ENCODE data around the gene CDK10.

DNA sequence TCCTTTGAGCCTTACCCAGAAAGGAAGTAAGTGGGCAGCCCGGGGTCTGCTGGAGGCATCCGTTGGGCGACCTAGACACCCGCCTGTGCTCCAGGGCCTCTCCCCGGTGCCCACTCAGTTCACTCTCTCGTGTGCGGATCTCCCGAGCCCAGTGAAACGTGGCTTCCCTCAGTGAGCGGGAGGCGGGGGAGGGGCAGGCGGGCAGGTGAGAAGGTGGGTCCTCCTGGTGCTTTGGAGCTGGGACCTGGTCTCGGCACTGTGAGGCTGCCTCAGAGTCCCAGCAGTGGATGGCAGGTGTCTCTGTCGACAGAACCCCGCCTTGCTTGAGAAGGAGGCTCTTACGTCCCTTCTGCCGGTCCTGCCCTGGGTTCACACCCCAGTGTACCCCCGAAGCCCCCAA is 42.8 kb downstream of the CDK10 start:
- TF ChIP-seq POLR2AphosphoS5 (IDR thresholded peaks at IDR 0.05; ENCODE audit: low read depth) = no peak
- TF ChIP-seq, protein P1, sequence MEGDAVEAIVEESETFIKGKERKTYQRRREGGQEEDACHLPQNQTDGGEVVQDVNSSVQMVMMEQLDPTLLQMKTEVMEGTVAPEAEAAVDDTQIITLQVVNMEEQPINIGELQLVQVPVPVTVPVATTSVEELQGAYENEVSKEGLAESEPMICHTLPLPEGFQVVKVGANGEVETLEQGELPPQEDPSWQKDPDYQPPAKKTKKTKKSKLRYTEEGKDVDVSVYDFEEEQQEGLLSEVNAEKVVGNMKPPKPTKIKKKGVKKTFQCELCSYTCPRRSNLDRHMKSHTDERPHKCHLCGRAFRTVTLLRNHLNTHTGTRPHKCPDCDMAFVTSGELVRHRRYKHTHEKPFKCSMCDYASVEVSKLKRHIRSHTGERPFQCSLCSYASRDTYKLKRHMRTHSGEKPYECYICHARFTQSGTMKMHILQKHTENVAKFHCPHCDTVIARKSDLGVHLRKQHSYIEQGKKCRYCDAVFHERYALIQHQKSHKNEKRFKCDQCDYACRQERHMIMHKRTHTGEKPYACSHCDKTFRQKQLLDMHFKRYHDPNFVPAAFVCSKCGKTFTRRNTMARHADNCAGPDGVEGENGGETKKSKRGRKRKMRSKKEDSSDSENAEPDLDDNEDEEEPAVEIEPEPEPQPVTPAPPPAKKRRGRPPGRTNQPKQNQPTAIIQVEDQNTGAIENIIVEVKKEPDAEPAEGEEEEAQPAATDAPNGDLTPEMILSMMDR (IDR thresholded peaks at IDR 0.05; ENCODE audit: insufficient read depth, low read length) = no peak
- no peak for TF ChIP-seq GABPA (IDR thresholded peaks at IDR 0.05; ENCODE audit: low read depth)
- TF ChIP-seq, protein P2, sequence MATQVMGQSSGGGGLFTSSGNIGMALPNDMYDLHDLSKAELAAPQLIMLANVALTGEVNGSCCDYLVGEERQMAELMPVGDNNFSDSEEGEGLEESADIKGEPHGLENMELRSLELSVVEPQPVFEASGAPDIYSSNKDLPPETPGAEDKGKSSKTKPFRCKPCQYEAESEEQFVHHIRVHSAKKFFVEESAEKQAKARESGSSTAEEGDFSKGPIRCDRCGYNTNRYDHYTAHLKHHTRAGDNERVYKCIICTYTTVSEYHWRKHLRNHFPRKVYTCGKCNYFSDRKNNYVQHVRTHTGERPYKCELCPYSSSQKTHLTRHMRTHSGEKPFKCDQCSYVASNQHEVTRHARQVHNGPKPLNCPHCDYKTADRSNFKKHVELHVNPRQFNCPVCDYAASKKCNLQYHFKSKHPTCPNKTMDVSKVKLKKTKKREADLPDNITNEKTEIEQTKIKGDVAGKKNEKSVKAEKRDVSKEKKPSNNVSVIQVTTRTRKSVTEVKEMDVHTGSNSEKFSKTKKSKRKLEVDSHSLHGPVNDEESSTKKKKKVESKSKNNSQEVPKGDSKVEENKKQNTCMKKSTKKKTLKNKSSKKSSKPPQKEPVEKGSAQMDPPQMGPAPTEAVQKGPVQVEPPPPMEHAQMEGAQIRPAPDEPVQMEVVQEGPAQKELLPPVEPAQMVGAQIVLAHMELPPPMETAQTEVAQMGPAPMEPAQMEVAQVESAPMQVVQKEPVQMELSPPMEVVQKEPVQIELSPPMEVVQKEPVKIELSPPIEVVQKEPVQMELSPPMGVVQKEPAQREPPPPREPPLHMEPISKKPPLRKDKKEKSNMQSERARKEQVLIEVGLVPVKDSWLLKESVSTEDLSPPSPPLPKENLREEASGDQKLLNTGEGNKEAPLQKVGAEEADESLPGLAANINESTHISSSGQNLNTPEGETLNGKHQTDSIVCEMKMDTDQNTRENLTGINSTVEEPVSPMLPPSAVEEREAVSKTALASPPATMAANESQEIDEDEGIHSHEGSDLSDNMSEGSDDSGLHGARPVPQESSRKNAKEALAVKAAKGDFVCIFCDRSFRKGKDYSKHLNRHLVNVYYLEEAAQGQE (IDR thresholded peaks at IDR 0.05; ENCODE audit: insufficient replicate concordance, low read depth) = no peak
